SH-SY5Y (cell line): Measurements from ENCODE around the gene HMCN2.

Experiments used
- GATA2 ChIP-seq: IDR thresholded peaks from 2 replicates; pipeline ENCODE4 v1.6.1; 2011; ENCODE audit warnings: mild to moderate bottlenecking, low read depth, low read length
- GATA3 ChIP-seq: IDR thresholded peaks from 2 replicates; pipeline ENCODE4 v1.6.1; 2011; ENCODE audit warnings: low read depth, mild to moderate bottlenecking, low read length, moderate library complexity

GRCh38 chr9:130473009-130473408, 207.4 kb downstream of the HMCN2 start:
- TF ChIP-seq GATA2 (no peak), GATA3 (no peak)
